GM12864 (cell line): ENCODE data around the gene ATG14.
"Not testable (repeated sequence)": the region's sequence is repeated elsewhere in the genome, so short reads cannot be mapped to it uniquely, and the experiment has no call there.

ENCODE experiments used
- DNase-seq: peaks from one replicate; pipeline ENCODE4 v3.0.0-alpha.2; 2011; ENCODE audit warnings: low read depth
- H3K4me3 ChIP-seq: 2 replicates; pipeline ENCODE4 v1.5.1; 2011; ENCODE audit warnings: mild to moderate bottlenecking, low read depth, low read length, control low read depth
- TF ChIP-seq, protein P1 (sequence below): IDR thresholded peaks from 2 replicates; pipeline ENCODE4 v1.5.1; 2011; ENCODE audit warnings: low read depth, mild to moderate bottlenecking, moderate library complexity, low read length, control low read depth, inconsistent platforms; ENCODE audit errors: missing control alignments

Gene ATG14

DNA sequence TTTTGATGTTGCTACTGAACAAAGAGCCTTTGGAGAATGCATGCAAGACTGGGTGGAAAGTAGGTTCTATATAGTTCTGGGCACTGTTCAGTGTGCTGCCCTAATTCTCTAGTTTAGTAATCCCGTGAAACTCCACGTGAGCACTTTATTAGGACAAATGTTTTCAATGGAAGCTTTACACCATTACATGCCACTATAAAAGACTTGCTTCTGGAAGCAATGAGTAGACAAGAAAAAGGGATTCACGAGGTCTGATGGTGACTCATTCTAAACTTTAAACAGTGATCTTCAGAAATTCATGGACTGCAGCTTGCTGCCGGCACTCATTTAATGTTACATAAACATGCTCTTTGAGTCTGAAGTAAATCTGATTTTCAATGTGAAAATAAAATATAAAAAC, 22.3 kb downstream of the ATG14 start:
- TF ChIP-seq, protein P1, sequence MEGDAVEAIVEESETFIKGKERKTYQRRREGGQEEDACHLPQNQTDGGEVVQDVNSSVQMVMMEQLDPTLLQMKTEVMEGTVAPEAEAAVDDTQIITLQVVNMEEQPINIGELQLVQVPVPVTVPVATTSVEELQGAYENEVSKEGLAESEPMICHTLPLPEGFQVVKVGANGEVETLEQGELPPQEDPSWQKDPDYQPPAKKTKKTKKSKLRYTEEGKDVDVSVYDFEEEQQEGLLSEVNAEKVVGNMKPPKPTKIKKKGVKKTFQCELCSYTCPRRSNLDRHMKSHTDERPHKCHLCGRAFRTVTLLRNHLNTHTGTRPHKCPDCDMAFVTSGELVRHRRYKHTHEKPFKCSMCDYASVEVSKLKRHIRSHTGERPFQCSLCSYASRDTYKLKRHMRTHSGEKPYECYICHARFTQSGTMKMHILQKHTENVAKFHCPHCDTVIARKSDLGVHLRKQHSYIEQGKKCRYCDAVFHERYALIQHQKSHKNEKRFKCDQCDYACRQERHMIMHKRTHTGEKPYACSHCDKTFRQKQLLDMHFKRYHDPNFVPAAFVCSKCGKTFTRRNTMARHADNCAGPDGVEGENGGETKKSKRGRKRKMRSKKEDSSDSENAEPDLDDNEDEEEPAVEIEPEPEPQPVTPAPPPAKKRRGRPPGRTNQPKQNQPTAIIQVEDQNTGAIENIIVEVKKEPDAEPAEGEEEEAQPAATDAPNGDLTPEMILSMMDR = no peak
- H3K4me3 ChIP-seq = no peak overlapping the region
- DNase-seq = no peak

DNA sequence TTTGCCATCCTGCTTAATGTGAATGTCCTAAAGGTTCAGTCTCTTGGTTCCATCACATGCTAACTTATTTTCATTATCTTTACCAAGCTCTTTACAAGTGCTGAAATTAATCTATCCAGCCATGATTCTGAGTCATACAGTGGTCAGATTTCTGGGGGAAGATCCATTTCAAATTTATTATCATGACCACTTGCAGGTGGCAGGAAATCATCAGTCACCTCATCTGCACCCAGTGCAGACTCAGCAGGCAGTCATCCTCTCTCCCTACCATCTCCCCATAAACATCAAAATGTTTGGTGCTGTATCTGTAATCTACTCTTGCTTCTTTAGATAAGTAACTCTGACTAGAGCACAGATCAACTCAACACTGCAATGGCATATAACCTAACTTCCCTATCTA, 23.5 kb downstream of the ATG14 start:
- no peak for DNase-seq
- no peak overlapping the region for H3K4me3 ChIP-seq
- TF ChIP-seq, protein P1 = no peak

GRCh38 chr14:55387121-55387520, 24.5 kb downstream of the ATG14 start:
- no peak for DNase-seq
- H3K4me3 ChIP-seq = no peak overlapping the region
- TF ChIP-seq, protein P1 = no peak

- TF ChIP-seq, protein P1 = no peak
- no peak overlapping the region for H3K4me3 ChIP-seq
- DNase-seq = no peak
Measured at GRCh38 chr14:55386037-55386808, 25.4 kb downstream of the ATG14 start.

DNA sequence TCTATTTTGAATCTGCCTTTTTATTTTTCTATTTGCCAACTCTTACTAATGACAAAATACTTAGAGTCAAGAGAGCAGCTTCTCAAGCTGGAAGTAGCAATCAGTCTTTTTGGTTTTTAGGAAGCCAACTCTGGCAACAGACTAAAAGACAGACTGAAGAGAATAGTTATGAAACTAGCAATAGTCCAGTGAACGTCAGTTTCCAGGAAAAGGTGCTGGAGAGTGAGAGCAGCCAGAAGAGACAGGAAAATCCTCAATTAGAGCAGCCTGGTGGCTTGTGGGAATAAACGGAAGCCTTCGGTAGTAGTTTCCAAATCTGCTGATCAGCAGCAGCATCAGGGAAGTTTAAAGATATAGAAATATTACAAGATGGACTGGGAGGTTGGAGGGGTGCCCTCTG, 27.1 kb downstream of the ATG14 start:
- no peak for DNase-seq
- TF ChIP-seq, protein P1 = no peak

GRCh38 chr14:55383541-55384140, 28.0 kb downstream of the ATG14 start:
- no peak overlapping the region for H3K4me3 ChIP-seq
- no peak for DNase-seq
- TF ChIP-seq, protein P1 = no peak

More for the DNA sequence above, 27.1 kb downstream of the ATG14 start:
- H3K4me3 ChIP-seq = no peak overlapping the region

- not testable (repeated sequence) for H3K4me3 ChIP-seq, DNase-seq
Measured at GRCh38 chr14:55383056-55383466, 28.6 kb downstream of the ATG14 start.
